ENCODE data around the gene ISYNA1. TPM values are rescaled to one million over a fixed set of nuclear protein-coding genes. Genes with fewer than 3 reads are reported as not detected.

ISYNA1 gene
- total RNA-seq, 1 experiment from 2014 or later, result 236 TPM

DNA sequence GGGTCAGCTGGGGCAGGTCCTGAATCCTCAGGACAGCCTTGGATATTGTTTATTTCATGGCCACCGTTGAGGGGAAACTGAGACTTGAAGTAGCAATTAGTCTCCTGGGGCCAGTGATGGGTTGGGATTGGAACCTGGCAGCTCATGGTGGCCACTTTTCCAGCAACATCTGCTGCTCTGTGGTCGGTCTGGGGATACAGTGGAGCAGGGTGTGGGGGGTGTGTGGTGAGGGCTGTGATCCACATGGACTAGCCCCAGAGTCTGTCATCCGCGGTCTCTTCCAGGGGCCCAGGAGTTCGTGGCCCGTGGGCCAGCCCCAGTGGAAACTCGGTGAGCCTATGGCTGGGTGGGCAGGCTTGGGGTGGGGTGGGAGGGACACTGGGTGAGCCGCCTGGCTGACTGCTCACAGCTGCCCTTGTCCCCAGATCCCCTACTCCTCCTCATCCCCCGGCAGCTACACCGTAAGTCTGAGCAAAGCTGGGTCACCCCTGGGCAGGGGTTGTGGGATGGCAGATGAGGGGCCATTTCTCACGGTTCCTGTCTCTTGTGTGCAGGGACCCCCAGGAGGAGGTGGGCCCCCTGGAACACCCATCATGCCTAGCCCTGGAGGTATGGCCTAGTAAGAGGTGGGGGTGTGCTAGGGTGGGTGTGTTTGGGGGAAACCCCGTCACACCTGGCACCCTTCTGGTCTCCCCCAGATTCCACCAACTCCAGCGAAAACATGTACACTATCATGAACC is 5.5 kb downstream of the ISYNA1 start (continued):
- TF ChIP-seq AFF4 (CRISPR knock-in tag; IDR thresholded peaks at IDR 0.05; ENCODE audit: borderline replicate concordance), result no peak

GRCh38 chr19:18431351-18432197 is 6.4 kb downstream of the ISYNA1 start:
- ChIA-PET CTCF (interaction anchor here (0.6 to 1.4 kb wide), 9 partner anchors 8 to 152 kb away, joined by 3 to 6 read pairs (median 3); no protein-coding TSS in a partner anchor), POLR2A (interaction anchor here (0.6 to 0.9 kb wide), 3 partner anchors 14 to 564 kb away, joined by 3 read pairs; partner anchors contain the start of gene GDF15)
- ATAC-seq (no peak), DNase-seq (ENCODE audit: low spot score) (no peak)
- H3K4me3 Mint-ChIP-seq, result peak overlapping the region; percentile 54
- H3K36me3 Mint-ChIP-seq, result peaks cover 3% of the 10 kb centered on the region
- peaks cover 26% of the 10 kb centered on the region for H3K4me1 Mint-ChIP-seq
- H3K9me3 Mint-ChIP-seq, result no peaks in the 10 kb centered on the region
- H3K27ac Mint-ChIP-seq, result no peak overlapping the region
- no peaks in the 10 kb centered on the region for H3K27me3 Mint-ChIP-seq (ENCODE audit: low read depth)
- TF ChIP-seq, protein P1, sequence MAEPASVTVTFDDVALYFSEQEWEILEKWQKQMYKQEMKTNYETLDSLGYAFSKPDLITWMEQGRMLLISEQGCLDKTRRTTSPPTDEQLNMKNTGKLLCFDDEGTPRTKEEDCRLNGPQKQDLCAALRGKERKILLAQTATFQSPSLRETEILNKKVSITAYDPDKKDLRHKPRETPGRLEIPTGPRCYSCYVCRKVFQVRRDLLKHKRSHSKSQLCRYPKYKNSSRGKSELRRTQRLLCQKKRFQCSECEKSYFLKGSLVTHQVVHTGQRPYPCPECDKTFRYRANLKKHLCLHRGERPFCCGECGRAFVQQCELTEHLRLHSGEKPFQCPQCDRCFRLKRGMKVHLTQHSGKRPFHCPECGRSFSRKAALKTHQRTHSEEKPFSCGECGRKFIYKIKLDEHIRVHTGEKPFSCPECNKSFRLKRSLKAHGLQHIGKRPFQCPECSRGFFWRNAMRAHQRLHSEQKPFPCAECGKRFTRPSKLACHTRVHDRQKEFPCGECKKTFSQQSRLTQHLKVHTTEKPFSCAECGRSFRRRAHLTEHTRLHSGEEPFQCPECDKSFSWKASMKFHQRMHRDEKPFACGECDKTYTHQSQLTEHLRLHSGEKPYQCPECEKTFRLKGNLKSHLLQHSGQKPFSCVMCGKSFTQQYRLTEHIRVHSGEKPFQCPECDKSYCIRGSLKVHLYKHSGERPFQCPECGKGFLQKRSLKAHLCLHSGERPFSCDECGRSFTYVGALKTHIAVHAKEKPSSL (CRISPR knock-in tag; conservative IDR thresholded peaks at IDR 0.05), result no peak
- 0 out of 2 replicates have a peak, but pooled peaks have one; percentile 32 for TF ChIP-seq FOXP1 (CRISPR knock-in tag; IDR thresholded peaks at IDR 0.05; ENCODE audit: borderline replicate concordance)
- TF ChIP-seq NFYB (CRISPR knock-in tag; conservative IDR thresholded peaks at IDR 0.05; ENCODE audit: low read depth), result no peak

DNA sequence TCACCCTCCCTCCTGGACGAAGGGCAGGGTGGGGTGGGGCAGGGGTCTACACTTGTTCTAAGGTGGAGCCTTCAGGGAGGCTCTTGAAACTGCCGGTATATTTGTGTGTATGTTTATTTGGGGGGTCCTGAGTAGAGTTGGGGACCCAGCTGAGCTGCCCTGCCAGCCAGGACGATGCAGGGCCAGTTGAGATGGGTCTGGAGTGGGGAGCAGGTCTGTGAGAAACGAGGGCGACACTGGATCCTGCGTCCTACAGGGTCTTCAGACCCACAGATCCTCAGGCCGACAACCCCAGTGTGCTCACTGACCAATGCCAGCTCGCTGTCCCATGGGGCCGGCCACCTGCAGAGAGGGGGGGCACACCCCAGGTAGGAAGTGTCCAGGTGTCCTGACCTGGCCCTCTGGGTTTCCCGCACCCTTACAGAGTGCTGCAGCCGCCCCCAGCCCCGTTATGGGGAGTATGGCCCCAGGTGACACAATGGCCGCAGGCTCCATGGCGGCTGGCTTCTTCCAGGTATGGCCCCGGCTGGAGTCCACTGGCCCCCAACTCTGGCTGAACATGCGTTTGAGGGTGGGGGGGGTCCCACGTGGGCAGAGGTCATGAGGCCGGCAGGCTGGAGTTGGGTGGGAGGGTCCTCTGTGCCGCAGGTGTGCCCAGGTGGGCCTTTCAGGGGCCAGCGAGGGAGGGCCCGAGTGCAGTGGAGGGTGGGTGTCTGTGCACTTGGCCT is 7.4 kb downstream of the ISYNA1 start:
- H3K9me3 Mint-ChIP-seq, result no peaks in the 10 kb centered on the region
- DNase-seq (ENCODE audit: low spot score) (no peak), ATAC-seq (no peak)
- ChIA-PET POLR2A (no interaction called here), CTCF (no interaction called here)
- no peaks in the 10 kb centered on the region for H3K36me3 Mint-ChIP-seq
- TF ChIP-seq ZBTB21 (CRISPR knock-in tag; IDR thresholded peaks at IDR 0.05; ENCODE audit: borderline replicate concordance), result no peak
- no peak for TF ChIP-seq ATF3 (CRISPR knock-in tag; conservative IDR thresholded peaks at IDR 0.05)
- TF ChIP-seq E2F4 (CRISPR knock-in tag; IDR thresholded peaks at IDR 0.05; ENCODE audit: borderline replicate concordance, low read depth), result no peak
- no peak for TF ChIP-seq USF2 (CRISPR knock-in tag; IDR thresholded peaks at IDR 0.05)
- TF ChIP-seq ZNF232 (CRISPR knock-in tag; IDR thresholded peaks at IDR 0.05), result no peak
- H3K27me3 Mint-ChIP-seq (ENCODE audit: low read depth), result no peaks in the 10 kb centered on the region
- H3K27ac Mint-ChIP-seq, result no peak overlapping the region
- H3K4me3 Mint-ChIP-seq, result peak overlapping the region; percentile 39; the same call in 1 of the 2 replicates
- H3K4me1 Mint-ChIP-seq, result peaks cover 25% of the 10 kb centered on the region

Data from WTC11 (cell line).